ENCODE measurements around the gene MMUT. TPM values are rescaled to one million over a fixed set of nuclear protein-coding genes. Genes with fewer than 3 reads are reported as not detected.

Gene MMUT
- total and polyA plus RNA-seq, 10 of the 15 experiments (the other 5 are each of a cell fraction or from before 2014, with no cell fraction given) = 6.6 to 21.5 (median 13.5) TPM

- no peak for TF ChIP-seq ZNF592 (IDR thresholded peaks at IDR 0.05)
These were observed 32.2 kb downstream of the MMUT start (continued) for GRCh38 chr6:49430866-49431265.

GRCh38 chr6:49430187-49430586 lies 32.9 kb downstream of the MMUT start:
- Histone ChIP-seq H3K79me2 (ENCODE audit: control insufficient read depth, insufficient read depth, low read length) (no peaks in the 10 kb centered on the region), H3K9me3 (replicated peaks; ENCODE audit: control insufficient read depth, insufficient read depth, low read length) (no peaks in the 10 kb centered on the region), H3K4me3 (no peak overlapping the region), H3K9ac (ENCODE audit: control insufficient read depth, insufficient read depth, low read length) (no peak overlapping the region), H3K36me3 (ENCODE audit: control insufficient read depth in 2 of 2, insufficient read depth in 2 of 2, low read length in 1 of 2) (no peaks in the 10 kb centered on the region; a peak in 1 of 4 replicates), H2AFZ (ENCODE audit: control insufficient read depth, low read depth, low read length) (no peak overlapping the region), H4K20me1 (ENCODE audit: control insufficient read depth, insufficient read depth) (no peaks in the 10 kb centered on the region), H3K4me1 (ENCODE audit: control insufficient read depth, insufficient read depth, low read length) (no peaks in the 10 kb centered on the region), H3K27ac (ENCODE audit: control insufficient read depth, insufficient read depth) (no peak overlapping the region), H3K4me2 (ENCODE audit: control insufficient read depth, insufficient read depth) (no peak overlapping the region), H3K27me3 (replicated peaks in 1 of 2; ENCODE audit: control insufficient read depth in 2 of 2, insufficient read depth in 2 of 2, low read length in 1 of 2) (no peaks in the 10 kb centered on the region)
- DNase-seq (ENCODE audit: low read depth, low spot score) (no peak), ATAC-seq (no peak), FAIRE-seq (no peak)
- in situ Hi-C loops (cut with MboI) = no loop called here
- WGBS (ENCODE audit: insufficient coverage, insufficient replicate concordance, low lambda C conversion rate, missing lambda C conversion rate) = 55% methylated on average over 2 of the region's 2 CpGs
- intact Hi-C loops (cut with micrococcal nuclease; ENCODE audit: unreplicated experiment) = no loop called here
- POLR2A ChIA-PET = no interaction called here
- SMC1A ChIA-PET (ENCODE audit: uncharacterized antibody, unreplicated experiment) = no interaction called here
- no TSS peak for BruUV-seq (replicated peaks)
- RAD21 ChIA-PET (ENCODE audit: unreplicated experiment) = no interaction called here
- CTCF ChIA-PET = interaction anchor here (1.6 kb wide), 1 partner anchor 20 kb away, joined by 4 read pairs; no protein-coding TSS in a partner anchor
- TF ChIP-seq IRF3 (IDR thresholded peaks at IDR 0.05) = no peak
- no peak for TF ChIP-seq ATF7 (IDR thresholded peaks at IDR 0.05; ENCODE audit: low read depth)
- TF ChIP-seq DPF2 (IDR thresholded peaks at IDR 0.05) = no peak
- TF ChIP-seq ZBTB11 (CRISPR knock-in tag; IDR thresholded peaks at IDR 0.05) = no peak
- TF ChIP-seq HDGF (IDR thresholded peaks at IDR 0.05) = no peak
- no peak for TF ChIP-seq WRNIP1 (IDR thresholded peaks at IDR 0.05; ENCODE audit: borderline replicate concordance, low read depth, low read length)
- TF ChIP-seq CUX1 (IDR thresholded peaks at IDR 0.05; ENCODE audit: insufficient replicate concordance, low read depth, low read length) = no peak

Data from GM12878 (cell line).